Neural cell (in vitro differentiated cells): ENCODE measurements around the gene SLC9A6.

Source experiments
- POLR2AphosphoS5 ChIP-seq: IDR thresholded peaks from 2 replicates; pipeline ENCODE4 v1.6.1; 2012
- TAF1 ChIP-seq: IDR thresholded peaks from 2 replicates; pipeline ENCODE4 v1.6.1; 2012; ENCODE audit warnings: low read depth

GRCh38 chrX:136045008-136045407 is 59.8 kb downstream of the SLC9A6 start:
- TF ChIP-seq TAF1 (no peak), POLR2AphosphoS5 (no peak)
